Testis (tissue), 3 donors: ENCODE data around the gene CACNA1I. TPM values are rescaled to one million over a fixed set of nuclear protein-coding genes. Genes with fewer than 3 reads are reported as not detected.

Experiments
- DNase-seq: peaks from one replicate; pipeline ENCODE4 v3.0.0-alpha.2; 2019
- H3K27ac ChIP-seq, 2 donors: fragments of 200-600 bp; sonication (generic); one replicate each; pipeline ENCODE4 v1.5.1; 2019
- H3K27me3 ChIP-seq: fragments of 200-600 bp; sonication (generic); one replicate; pipeline ENCODE4 v1.5.1; 2019
- H3K36me3 ChIP-seq: fragments of 200-600 bp; sonication (generic); one replicate; pipeline ENCODE4 v1.5.1; 2017; ENCODE audit warnings: low read depth; ENCODE audit errors: missing control alignments
- H3K4me1 ChIP-seq: fragments of 200-600 bp; sonication (generic); one replicate; pipeline ENCODE4 v1.5.1; 2019
- H3K4me3 ChIP-seq, 2 donors: fragments of 200-600 bp; sonication (generic); one replicate each; pipeline ENCODE4 v1.5.1; 2017 to 2019
- H3K9me3 ChIP-seq: fragments of 200-600 bp; sonication (generic); one replicate; pipeline ENCODE4 v1.5.1; 2017
- CTCF ChIP-seq, 3 experiments: fragments of 450-650 bp in 2 of 3; fragments of 200-600 bp in 1 of 3; sonication (generic) in 1 of 3; IDR thresholded peaks; one replicate each; pipeline ENCODE4 v1.5.1; 2016 to 2019; ENCODE audit warnings: antibody characterized with exemption in 3 of 3, mild to moderate bottlenecking in 2 of 3, moderate library complexity in 1 of 3
- POLR2A ChIP-seq: fragments of 450-650 bp; IDR thresholded peaks from one replicate; pipeline ENCODE4 v1.6.1; 2017; ENCODE audit warnings: antibody characterized with exemption, mild to moderate bottlenecking, moderate library complexity
- WGBS, 2 donors: methylation state at CpG; one replicate each; pipeline ENCODE4 v1.1.5; 2018; 5-methylcytosine and 5-hydroxymethylcytosine counted together
- intact Hi-C: fragments of 100-400 bp; cut with DNase I; formaldehyde crosslinking; loops from one replicate; pipeline ENCODE4 v1.15.1; 2023; ENCODE audit warnings: low total_unique reads
- polyA plus RNA-seq: library from polyadenylated mRNA; stranded (reverse); fragments of 350-450 nt; fragmentation: Illumina TruSeq; extraction: RNeasy Lipid Tissue Mini Kit (QIAGEN cat#74804); gene quantifications from one replicate; pipeline ENCODE4 v1.2.3, GENCODE V29; 2014; ENCODE audit warnings: low read depth, low replicate concordance; ENCODE audit not compliant: insufficient read depth
- total RNA-seq, 2 donors: library from RNA; depleted of rRNA; stranded (reverse); fragments of >200 nt; gene quantifications; one replicate each; pipeline ENCODE4 v1.2.3, GENCODE V29; 2016

The CACNA1I gene
- total and polyA plus RNA-seq, 3 donors from 2014 or later: 1.3 to 2.0 (median 1.7) TPM

DNA sequence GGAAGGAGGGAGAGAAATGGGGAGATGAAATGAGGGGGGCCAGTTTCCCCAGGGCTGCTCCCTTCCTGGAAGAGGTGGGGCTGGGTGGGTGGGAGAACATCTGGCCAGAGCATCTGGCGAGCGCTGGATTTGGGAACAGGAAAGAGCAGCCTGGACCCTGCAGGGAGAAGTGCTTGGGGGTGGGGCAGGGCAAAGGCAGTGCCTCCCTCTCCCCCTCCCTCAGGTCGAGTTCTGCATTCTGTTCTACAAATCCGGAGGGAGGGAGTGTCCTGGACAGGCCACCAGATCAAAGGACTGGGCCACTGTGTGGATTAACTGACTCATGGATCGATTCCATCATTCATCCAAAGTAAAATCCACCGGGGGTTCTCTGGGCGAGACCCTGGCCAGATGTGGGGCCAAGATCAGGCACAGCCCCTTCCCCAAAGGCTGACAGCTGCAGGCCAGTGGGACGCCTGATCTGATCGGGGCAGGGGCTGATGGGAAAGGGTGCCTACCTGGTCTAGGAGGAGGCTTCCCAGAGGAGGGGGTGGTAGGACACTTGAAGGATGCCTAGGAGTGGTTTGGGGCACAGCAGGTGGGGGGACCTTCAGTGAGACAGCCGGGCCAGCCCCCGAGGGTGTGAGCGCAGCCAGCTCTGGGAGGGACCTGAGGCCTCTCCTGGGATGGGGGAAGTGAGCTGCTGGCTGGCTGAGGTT, 57.5 kb downstream of the CACNA1I start:
- Histone ChIP-seq H3K27me3 (no peaks in the 10 kb centered on the region), H3K4me3 (no peak overlapping the region), H3K36me3 (no peaks in the 10 kb centered on the region), H3K9me3 (no peaks in the 10 kb centered on the region), H3K4me1 (peaks cover 5% of the 10 kb centered on the region), H3K27ac (no peak overlapping the region)
- 80 to 87% methylated on average over 9 to 11 of the region's 12 CpGs for WGBS, 2 donors
- intact Hi-C loops: no loop called here
- no peak for DNase-seq
- no peak for TF ChIP-seq CTCF (IDR thresholded peaks at IDR 0.05)
- TF ChIP-seq POLR2A: no peak

GRCh38 chr22:39628563-39629080, 58.1 kb downstream of the CACNA1I start:
- intact Hi-C loops: no loop called here
- H3K27me3 ChIP-seq: no peaks in the 10 kb centered on the region
- no peak overlapping the region for H3K27ac ChIP-seq
- TF ChIP-seq CTCF (IDR thresholded peaks at IDR 0.05) (no peak), POLR2A (no peak)
- no peaks in the 10 kb centered on the region for H3K36me3 ChIP-seq
- no peak for DNase-seq
- no peaks in the 10 kb centered on the region for H3K9me3 ChIP-seq
- peaks cover 5% of the 10 kb centered on the region for H3K4me1 ChIP-seq
- 87% methylated on average over 12 of the region's 12 CpGs; no CpG with 5 or more reads in 1 of the 2 donors for WGBS, 2 donors
- no peak overlapping the region for H3K4me3 ChIP-seq

DNA sequence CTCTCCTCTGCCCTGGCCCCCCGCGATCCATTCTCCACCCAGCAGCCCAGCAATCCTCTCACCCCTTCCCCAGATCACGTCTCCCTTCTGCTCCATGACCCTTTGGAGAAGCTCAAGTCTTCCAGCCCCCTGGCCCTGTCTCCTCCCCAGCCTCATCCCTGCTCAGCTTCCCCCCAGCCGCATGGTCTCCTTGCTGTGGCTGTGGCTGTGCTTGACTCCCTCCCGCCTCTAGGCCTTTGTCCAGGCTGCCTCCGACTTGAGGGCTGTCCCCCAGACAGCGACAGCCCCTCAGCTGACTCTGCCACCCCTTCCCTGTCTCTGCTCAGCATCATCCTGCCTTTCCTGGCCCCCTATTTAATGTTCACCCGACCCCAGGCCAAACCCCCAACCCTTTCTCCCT, 59.3 kb downstream of the CACNA1I start:
- Histone ChIP-seq H3K27me3 (no peaks in the 10 kb centered on the region), H3K9me3 (no peaks in the 10 kb centered on the region)
- intact Hi-C loops: no loop called here

DNA sequence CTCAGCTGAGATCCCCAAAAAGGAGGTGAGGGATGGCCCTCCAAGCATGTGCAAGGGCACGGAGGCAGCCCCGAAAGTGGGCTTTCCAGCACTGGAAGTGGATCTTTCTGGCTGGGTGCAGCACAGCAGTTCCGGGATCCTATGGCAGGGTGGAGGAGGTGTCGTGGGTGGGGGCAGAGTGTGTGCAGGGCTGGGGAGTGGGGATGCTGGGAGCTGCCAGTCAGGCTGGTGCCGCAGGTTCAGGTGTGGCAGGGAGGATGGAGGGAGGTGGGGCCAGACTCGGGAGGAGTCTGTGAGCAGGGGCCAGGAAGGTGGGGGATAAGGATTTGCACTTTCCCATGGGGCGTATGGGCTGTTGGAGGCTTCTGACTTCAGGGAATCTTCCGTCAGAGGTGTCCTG, 60.2 kb downstream of the CACNA1I start:
- no peak overlapping the region for H3K27ac ChIP-seq
- WGBS, 2 donors: 84 to 89% methylated on average over 7 to 8 of the region's 8 CpGs
- intact Hi-C loops: no loop called here

More for the DNA sequence above, 59.3 kb downstream of the CACNA1I start:
- no peak overlapping the region for H3K27ac ChIP-seq
- no peak for DNase-seq
- H3K36me3 ChIP-seq: no peaks in the 10 kb centered on the region
- 82 to 87% methylated on average over 8 of the region's 8 CpGs for WGBS, 2 donors
- no peak overlapping the region for H3K4me3 ChIP-seq
- TF ChIP-seq CTCF (IDR thresholded peaks at IDR 0.05) (no peak), POLR2A (no peak)
- H3K4me1 ChIP-seq: no peaks in the 10 kb centered on the region

More for the DNA sequence above, 60.2 kb downstream of the CACNA1I start:
- no peaks in the 10 kb centered on the region for H3K36me3 ChIP-seq
- no peaks in the 10 kb centered on the region for H3K27me3 ChIP-seq
- H3K4me1 ChIP-seq: no peaks in the 10 kb centered on the region
- TF ChIP-seq CTCF (IDR thresholded peaks at IDR 0.05): no peak
- TF ChIP-seq POLR2A: no peak
- H3K4me3 ChIP-seq: no peak overlapping the region
- H3K9me3 ChIP-seq: no peaks in the 10 kb centered on the region
- DNase-seq: no peak
